Measurements from ENCODE around the gene TUBB4A.

Gene TUBB4A

GRCh38 chr19:6467384-6467783 is 34.7 kb downstream of the TUBB4A start:
- no peak for DNase-seq (ENCODE audit: low read depth in 2 of 2)

GRCh38 chr19:6466526-6467248 is 35.4 kb downstream of the TUBB4A start:
- DNase-seq (ENCODE audit: low read depth in 2 of 2) = no peak

GRCh38 chr19:6465663-6466062 is 36.4 kb downstream of the TUBB4A start:
- DNase-seq (ENCODE audit: low read depth in 2 of 2) = no peak

GRCh38 chr19:6465006-6465405 is 37.1 kb downstream of the TUBB4A start:
- no peak for DNase-seq (ENCODE audit: low read depth in 2 of 2)

GRCh38 chr19:6464070-6464873 is 37.8 kb downstream of the TUBB4A start, which contains the start of gene CRB3:
Gene CRB3, plus strand, starts transcription at chr19:6464271. Its CDS starts 431 bp downstream, at chr19:6464702.
- no peak for DNase-seq (ENCODE audit: low read depth in 2 of 2)

DNA sequence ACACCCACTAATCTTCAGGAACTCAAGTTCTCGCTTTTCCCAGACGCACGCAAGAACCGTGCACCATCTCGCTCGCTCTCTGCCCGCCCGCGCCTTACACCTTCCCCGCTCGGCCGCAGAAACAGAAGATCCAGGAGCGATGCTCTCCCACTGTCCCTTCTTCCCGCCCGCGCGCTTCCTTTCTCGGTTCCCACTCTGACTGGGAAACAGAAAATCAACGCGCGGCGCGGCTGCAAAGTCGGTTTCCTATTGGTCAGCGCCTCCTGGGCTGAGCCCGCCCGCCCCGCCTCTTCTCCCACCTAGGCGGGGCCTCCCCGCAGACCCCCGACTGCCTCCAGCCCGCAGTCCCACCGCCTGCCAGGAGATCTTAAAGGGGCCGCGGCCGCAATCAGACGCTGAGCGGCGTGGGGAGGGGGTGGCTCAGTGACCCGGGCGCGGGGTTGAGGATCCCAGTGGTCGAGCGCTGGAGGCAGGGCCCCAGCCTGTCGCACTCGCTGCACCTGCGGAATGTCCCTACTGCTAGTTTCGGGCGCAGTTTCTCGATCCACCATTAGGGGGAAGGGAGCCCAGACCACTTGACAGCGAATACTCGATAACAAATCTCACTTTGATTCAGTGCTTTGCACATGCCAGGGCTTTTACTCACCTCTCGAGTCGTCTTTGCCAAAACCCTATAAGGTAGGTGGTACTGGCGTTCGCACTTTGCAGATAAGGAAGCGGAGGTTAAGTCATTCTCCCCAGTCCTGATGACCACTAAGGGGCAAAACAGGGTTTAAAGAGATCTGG is 41.8 kb downstream of the TUBB4A start:
- peak; percentile 96 for DNase-seq (ENCODE audit: low read depth in 2 of 2)

- peak; percentile 32 to 59 for DNase-seq (ENCODE audit: low read depth in 2 of 2)
These were observed 42.6 kb downstream of the TUBB4A start, which contains the start of gene SLC25A23 for GRCh38 chr19:6459262-6460098. Gene SLC25A23, minus strand, starts transcription at chr19:6459792. Its CDS starts 164 bp downstream, at chr19:6459628.

GRCh38 chr19:6458695-6459261 is 43.3 kb downstream of the TUBB4A start:
- DNase-seq (ENCODE audit: low read depth in 2 of 2) = no peak

GRCh38 chr19:6457958-6458694 is 44.0 kb downstream of the TUBB4A start:
- DNase-seq (ENCODE audit: low read depth in 2 of 2) = no peak

DNA sequence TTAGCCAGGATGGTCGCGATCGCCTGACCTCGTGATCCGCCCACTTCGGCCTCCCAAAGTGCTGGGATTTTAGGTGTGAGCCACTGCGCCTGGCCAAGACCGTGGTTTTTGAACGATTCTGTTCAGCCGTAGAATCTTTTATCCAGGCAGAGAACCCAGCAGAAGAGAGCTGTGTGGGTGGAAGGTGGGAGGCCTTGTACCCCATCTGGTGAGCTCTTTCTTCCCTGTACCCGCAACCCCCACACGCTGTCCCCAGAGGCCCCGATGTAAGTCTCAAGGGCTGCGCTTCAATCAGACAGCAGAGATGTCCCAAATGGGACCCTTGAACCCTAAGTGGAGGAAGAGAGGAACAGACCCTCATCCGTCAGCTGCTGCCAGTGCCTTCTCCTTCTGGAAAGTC is 46.2 kb downstream of the TUBB4A start:
- no peak for DNase-seq (ENCODE audit: low read depth in 2 of 2)

GRCh38 chr19:6453951-6454565 is 48.1 kb downstream of the TUBB4A start:
- no peak for DNase-seq (ENCODE audit: low read depth in 2 of 2)

DNA sequence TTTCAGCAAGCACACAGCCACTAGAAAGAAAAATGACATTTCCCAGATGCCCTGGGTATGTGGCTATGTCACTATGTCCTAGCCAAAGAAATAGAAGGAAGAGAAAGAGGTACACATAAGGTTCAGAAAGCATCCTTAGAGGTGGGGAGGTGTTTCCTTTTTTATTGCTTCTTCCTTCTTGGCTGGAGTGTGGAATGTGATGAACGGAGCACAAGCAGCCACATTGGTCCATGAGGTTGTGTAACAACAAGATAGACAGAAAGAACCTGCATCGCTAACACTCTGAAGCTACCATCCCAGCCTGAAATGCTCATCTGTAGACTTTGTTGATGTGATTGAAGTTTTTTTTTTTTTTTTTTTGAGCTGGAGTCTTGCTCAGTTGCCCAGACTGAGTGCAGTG is 49.2 kb downstream of the TUBB4A start:
- DNase-seq (ENCODE audit: low read depth in 2 of 2) = no peak

- no peak for DNase-seq (ENCODE audit: low read depth in 2 of 2)
These were observed 49.9 kb downstream of the TUBB4A start for GRCh38 chr19:6452223-6452614.

DNA sequence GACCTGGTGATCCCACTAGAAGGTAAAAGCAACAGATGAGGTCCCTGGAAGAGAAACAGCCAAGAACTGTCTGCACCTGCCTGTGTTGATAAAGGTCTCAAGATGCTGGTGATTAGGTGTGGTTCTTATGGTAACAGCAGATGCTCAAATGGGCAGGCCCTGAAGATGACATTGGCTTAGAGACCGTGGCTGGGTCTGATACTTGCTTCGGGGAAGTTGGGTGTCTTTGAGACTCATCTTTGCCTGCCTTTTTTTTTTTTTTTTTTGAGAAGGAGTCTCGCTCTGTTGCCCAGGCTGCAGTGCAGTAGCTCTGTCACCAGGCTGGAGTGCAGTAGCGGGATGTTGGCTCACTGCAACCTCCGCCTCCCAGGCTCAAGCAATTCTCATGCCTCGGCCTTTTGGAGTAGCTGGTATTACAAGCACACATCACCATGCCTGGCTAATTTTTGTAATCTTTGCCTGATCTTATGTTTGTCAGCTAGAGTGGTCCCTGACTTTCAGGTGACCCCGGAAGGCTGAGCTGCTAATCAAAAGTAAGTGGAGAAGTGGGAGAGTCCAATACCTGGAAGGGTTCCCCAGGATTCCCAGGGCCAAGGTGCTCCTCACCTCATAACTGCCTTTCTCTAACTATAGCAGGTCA is 50.4 kb downstream of the TUBB4A start:
- DNase-seq (ENCODE audit: low read depth in 2 of 2) = no peak

DNA sequence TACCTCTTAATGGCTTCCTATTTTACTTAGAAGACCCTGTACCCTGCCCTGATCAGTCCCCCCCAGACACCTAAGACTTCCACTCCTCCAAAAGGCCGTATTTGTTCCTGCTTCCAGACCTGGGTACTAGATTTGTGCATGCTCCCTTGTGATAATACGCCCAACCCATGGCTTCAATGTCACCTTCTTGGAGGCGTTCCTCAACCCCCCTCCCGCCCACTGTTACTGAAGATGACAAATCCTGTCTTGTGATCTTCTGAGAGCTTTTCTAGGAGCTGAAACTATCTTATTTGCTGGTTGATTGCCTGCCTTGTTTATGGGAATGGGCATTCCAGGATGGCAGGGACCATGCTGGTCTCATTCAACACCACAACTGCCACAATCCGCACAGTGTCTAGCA is 51.9 kb downstream of the TUBB4A start:
- no peak for DNase-seq (ENCODE audit: low read depth in 2 of 2)

GRCh38 chr19:6448045-6448444 is 54.1 kb downstream of the TUBB4A start:
- no peak for DNase-seq (ENCODE audit: low read depth in 2 of 2)

- no peak for DNase-seq (ENCODE audit: low read depth in 2 of 2)
These were observed 55.7 kb downstream of the TUBB4A start for GRCh38 chr19:6446452-6446851.
